HG03066 (cell line): ENCODE results near the gene VPS26A.
"Not testable (repeated sequence)": the region's sequence is repeated elsewhere in the genome, so short reads cannot be mapped to it uniquely, and the experiment has no call there.

ENCODE experiments used
- ATAC-seq: cut with Tn5 transposase; IDR thresholded peaks from one replicate; pipeline ENCODE4 v1.9.1; 2021; ENCODE audit warnings: low read depth; ENCODE audit not compliant: unreplicated experiment

VPS26A gene

DNA sequence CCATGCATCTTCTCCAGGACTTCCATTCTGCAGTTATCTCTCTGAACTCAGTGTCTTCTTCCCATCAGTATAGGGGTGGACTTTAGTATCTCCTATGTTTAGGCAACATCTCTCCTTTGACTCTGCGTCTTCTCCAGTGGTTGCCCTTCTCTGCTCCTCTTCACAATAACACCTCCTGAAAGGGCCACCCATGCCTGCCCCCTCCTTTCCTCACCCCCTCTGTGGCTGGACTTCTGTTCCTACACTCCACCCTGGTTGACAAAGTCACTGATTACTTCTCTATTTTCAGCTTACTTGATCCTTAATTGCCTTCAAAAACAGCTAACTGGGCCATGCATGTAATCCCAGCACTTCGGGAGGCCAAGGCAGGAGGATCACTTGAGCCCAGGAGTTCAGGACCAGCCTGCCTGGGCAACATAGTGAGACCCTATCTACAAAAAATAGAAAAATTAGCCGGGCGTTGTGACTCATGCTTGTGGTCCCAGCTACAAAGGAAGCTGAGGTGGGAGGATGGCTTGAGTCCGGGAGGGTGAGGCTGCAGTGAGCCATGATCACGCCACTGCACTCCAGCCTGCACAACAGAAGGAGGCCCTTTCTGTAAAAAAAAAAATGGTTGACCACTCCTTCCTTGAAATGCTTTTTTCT is 22.4 kb upstream of the VPS26A start:
- no peak for ATAC-seq

- no peak for ATAC-seq
Measured at GRCh38 chr10:69102440-69102839, 21.5 kb upstream of the VPS26A start.

DNA sequence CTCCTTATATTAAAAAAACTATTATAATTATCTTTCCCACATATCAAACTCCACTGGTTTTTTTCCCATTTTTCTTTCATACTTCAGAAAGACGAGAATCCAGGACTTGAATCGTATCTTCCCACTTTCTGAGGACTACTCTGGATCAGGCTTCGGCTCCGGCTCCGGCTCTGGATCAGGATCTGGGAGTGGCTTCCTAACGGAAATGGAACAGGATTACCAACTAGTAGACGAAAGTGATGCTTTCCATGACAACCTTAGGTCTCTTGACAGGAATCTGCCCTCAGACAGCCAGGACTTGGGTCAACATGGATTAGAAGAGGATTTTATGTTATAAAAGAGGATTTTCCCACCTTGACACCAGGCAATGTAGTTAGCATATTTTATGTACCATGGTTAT is 20.2 kb upstream of the VPS26A start:
- ATAC-seq: no peak

GRCh38 chr10:69104994-69105790 is 18.8 kb upstream of the VPS26A start:
- ATAC-seq: no peak

DNA sequence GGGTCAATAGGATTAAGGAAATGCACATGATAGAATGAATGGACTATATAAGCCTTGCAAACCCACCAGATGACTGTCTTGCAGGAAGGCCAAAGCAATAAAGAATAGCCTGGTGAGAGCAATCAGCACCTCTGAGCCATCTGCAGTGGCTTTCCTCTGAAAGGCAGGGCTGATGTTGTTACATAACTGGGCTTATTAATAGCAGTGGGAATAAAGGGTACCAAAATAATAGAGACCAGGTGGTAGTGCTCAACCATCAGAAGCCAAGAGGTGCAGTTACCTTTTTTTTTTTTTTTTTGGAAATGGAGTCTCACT is 16.8 kb upstream of the VPS26A start:
- no peak for ATAC-seq

- ATAC-seq: no peak
Measured at GRCh38 chr10:69107699-69108098, 16.3 kb upstream of the VPS26A start.

DNA sequence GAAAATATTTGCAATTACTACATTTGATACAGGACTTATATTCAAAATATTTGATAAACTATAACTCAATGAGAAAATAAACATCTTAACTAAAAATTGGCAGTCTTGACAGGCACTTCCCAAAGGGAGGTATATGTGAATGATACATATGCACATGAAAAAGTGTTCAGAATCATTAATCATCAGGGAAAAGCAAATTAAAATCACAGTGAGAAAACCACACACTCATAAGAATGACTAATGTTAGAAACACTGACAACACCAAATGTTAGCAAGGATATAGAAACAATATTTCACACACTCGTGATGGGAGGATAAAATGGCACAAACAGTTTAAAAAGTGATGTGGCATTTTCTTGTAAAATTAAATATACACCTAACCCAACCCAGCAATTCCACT is 4.1 kb upstream of the VPS26A start:
- no peak for ATAC-seq

DNA sequence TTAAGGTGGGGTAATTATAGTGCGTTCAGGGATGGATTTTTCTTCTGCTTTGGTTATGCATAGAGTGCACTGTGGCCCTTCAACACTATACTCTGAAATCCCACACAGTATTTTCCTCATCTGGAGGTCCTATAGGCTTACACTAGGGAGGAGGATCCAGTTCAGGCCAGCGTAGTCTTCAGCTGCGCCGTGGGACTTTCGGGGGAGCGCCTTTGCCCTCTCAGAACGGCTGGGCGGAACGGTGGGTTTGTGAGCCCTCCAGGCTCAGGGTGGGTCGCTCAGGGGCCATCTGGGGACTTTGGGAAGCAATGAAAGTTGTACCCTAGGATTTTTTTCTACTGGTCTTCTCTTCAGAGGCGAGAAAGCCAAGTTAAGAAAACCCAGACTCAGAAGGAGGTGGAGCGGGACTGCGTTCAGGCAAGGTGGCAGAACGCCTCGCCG is 652 bp upstream of the VPS26A start:
- ATAC-seq: peak; percentile 28

DNA sequence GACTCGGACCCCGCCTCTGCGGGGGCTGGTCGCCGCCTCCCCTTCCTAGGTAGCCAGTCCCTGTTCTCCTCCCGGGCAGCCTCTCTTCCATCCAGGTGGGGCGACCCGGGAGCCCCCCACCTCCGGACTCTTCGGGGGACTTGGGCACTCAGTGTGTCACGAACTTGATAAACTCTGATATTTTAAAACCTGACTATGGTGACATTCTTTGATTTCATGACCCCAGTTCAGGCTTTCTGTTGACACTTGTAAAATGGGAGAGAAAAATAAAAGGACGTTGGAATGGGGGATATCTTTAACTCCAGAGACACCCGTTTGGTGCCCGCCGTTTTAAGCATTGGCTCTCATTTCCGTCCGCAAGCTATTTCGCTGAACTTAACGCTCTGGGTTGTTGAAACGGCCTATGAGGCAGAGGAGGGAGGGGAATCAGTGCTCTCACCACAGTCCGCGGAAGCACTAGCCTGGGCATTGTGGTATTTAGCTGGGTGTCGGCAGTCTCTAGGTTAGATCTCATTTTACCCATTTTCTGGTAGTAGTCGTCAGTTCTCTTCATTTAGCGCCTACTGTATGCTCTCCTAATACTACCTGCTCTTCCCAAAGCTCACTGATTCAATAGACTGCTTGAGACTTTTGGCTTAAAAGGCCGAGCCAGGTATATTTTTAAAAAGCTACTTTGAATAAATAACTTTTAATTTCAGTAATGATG is 738 bp downstream of the VPS26A start:
- peak; percentile 31 for ATAC-seq

- ATAC-seq: no peak
Measured at GRCh38 chr10:69125554-69125953, 1.6 kb downstream of the VPS26A start.

GRCh38 chr10:69130251-69130650 is 6.3 kb downstream of the VPS26A start:
- no peak for ATAC-seq

- no peak for ATAC-seq
Measured at GRCh38 chr10:69139961-69140360, 16.0 kb downstream of the VPS26A start.

DNA sequence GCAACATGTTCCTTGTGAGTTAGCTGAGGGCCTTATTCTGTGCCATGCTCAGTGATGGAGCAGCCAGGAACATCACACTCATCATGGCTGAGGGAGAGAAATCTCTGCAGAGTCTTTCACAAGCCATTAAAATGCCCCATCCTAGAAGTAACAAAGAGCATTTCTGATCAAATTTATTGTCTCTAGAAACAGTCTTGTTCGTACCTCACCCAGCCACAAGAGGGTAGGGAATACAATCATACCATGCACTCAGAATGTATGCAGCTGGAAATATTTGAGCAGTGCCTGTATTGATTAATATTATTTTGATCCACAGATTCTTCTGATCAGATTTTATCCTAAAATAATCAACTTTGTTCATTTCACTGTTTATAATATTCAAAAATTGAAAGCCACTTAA is 17.3 kb downstream of the VPS26A start:
- no peak for ATAC-seq

- not testable (repeated sequence) for ATAC-seq
Measured at GRCh38 chr10:69142074-69142473, 18.1 kb downstream of the VPS26A start.

DNA sequence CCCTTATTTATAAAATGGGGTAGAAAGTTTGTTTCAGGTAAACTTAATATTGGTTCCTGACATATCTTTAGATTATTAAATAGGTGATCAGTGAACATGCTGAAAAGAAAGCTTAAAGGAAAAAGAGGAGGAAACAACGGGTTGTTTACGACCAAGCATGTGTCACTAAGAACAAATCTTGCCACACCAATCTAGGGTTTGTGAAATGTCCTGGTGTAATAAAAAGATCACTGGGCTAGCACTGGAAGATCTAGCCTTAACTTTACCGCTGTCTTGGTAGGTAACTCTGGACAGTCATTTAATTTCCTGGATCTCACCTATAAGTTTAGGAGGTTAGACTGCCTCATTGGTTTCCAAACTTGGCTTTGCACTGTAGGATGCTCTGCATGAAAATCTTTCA is 19.0 kb downstream of the VPS26A start:
- ATAC-seq: no peak

DNA sequence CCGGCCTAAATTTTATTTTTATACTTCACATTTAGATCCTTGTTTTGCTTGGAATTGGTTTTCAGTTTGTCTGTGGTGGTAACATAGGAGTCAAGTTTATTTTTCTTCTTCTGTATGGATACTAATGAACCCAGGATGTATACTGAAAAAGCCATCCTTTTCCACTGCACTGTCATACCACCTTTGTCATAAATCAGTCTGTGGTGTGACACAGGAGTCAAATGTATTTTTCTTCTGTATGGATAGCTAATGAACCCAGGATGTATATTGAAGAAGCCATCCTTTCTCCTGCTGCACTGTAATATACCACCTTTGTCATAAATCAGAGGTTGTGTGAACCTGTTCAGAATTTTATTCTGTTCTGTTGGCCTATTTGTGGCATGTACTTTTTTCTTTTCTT is 21.4 kb downstream of the VPS26A start:
- no peak for ATAC-seq

GRCh38 chr10:69145864-69146263 is 21.9 kb downstream of the VPS26A start:
- ATAC-seq: no peak

- ATAC-seq: no peak
Measured at GRCh38 chr10:69146759-69147158, 22.8 kb downstream of the VPS26A start.

DNA sequence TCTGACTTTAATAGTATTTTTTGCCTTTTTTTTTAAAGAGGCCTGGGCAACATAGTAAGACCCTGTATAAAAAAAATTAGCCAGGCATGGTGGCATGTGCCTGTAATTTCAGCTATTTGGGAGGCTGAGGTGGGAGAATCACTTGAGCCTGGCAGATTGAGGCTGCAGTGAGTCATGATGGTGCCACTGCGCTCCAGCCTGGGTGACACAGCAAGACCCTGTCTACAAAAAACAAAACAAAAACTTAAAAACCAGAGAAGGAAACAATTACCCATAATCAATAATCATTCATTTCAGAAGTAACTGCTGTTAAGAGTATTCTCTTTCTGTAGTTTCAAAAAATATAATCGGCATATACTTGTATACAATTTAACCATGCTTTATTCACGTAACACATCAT is 28.0 kb downstream of the VPS26A start:
- no peak for ATAC-seq

- ATAC-seq: no peak
Measured at GRCh38 chr10:69153227-69153626, 29.2 kb downstream of the VPS26A start.

GRCh38 chr10:69160809-69161241 is 36.8 kb downstream of the VPS26A start:
- ATAC-seq: no peak

GRCh38 chr10:69168493-69168892 is 44.5 kb downstream of the VPS26A start:
- no peak for ATAC-seq
